A549 treated with AZD9567 at 1 μM for 4 hours (cell line): ENCODE measurements around the gene CPB1. TPM values are rescaled to one million over a fixed set of nuclear protein-coding genes. Genes with fewer than 3 reads are reported as not detected.

Experiments used
- total RNA-seq: library from RNA; stranded (reverse); fragments of 200-300 nt; extraction: Qiagen RNA extraction; gene quantifications from 5 replicates; pipeline ENCODE4 v1.2.3, GENCODE V29; 2022; ENCODE audit not compliant: insufficient read depth

CPB1 gene
- total RNA-seq: not detected in 5 replicates

GRCh38 chr3:148827585-148827984, at the start of gene CPB1:
Gene CPB1 (plus strand): TSS chr3:148827811. CDS start chr3:148827824, 13 bp downstream.

GRCh38 chr3:148865049-148865448, 37.4 kb downstream of the CPB1 start, which contains the start of gene CPA3:
Gene CPA3 (plus strand): TSS chr3:148865296. CDS start chr3:148865308, 12 bp downstream.

Other genes starting within 250 kb of the CPB1 start
- gene AGTR1, start 129.9 kb upstream of the CPB1 start, total RNA-seq: 0.57 to 1.2 TPM (median 0.60 TPM) in 5 replicates
- gene CPA3, start 37.5 kb downstream of the CPB1 start, total RNA-seq: not detected in 5 replicates
- gene GYG1, start 163.7 kb downstream of the CPB1 start, total RNA-seq: 33.6 to 46.7 TPM (median 34.4 TPM) in 5 replicates